HEK293 (cell line): ENCODE results near the gene NAV2.

ENCODE experiments used
- TCF7L2 ChIP-seq: IDR thresholded peaks from 2 replicates; pipeline ENCODE4 v1.6.1; 2011; ENCODE audit warnings: low read depth, mild to moderate bottlenecking, inconsistent platforms, low read length, moderate library complexity, borderline replicate concordance
- ZNF266 ChIP-seq: fragments of 450-650 bp; formaldehyde crosslinking; IDR thresholded peaks from 2 replicates; pipeline ENCODE4 v1.5.1; 2016; ENCODE audit warnings: missing biosample characterization, missing genetic modification characterization, low read depth
- ZNF274 ChIP-seq, 2 experiments: fragments of 200-500 bp in 1 of 2; fragments of 450-650 bp in 1 of 2; sonication (Bioruptor generic) in 1 of 2; formaldehyde crosslinking in 1 of 2; IDR thresholded peaks; 2 replicates each; pipeline versions ENCODE4 v1.5.1 to v1.6.1; 2014 to 2016; ENCODE audit warnings: borderline replicate concordance in 1 of 2, inconsistent platforms in 1 of 2, low read length in 1 of 2, missing biosample characterization in 1 of 2, missing genetic modification characterization in 1 of 2
- TF ChIP-seq, protein P1 (sequence below): fragments of 450-650 bp; formaldehyde crosslinking; conservative IDR thresholded peaks from 2 replicates; pipeline ENCODE4 v1.5.1; 2016; ENCODE audit warnings: low read depth, missing biosample characterization, missing genetic modification characterization

DNA sequence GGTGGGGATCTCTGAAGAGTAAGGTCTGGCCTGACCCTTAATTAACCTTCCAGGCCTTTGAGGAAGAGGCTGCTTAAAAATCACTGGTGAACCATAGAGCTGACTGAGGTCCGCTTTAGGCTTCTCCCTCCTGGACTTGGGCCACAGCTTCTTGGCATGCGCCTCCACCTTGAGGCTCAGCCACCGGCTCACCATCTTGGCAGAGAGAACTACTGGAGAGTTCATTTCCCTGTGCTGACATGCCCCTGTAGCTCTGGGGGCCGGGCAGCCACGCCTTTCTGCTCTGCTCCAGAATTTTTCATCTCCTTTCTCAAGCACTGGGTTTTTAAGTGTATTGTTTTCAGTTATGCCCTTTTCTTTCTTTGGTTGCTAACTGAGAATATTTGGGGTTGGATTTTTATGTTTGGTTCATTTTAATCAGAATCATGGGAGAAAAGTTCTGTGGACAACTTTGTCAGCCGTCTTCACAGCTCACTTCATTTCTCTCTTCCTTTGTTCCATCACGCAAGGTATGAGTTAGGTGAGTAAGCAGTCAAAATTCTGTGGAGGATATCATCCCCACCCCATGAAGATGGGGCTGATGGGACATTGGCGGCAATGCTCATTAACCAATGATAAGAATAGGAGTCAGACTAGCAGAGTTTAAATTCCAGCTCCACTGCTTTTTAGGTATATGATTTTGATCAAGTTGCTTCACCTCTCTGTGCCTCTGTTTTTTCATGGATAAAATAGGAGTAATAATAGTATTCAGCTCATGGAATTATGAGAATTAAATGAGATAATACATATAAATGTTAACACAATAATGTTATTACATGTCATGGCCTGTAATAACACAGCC is 343.7 kb downstream of the NAV2 start:
- no peak for TF ChIP-seq ZNF274 (IDR thresholded peaks at IDR 0.05; ENCODE audit: low read length)
- no peak for TF ChIP-seq ZNF274 (tag by site-specific recombination; IDR thresholded peaks at IDR 0.05; ENCODE audit: borderline replicate concordance)
- no peak for TF ChIP-seq ZNF266
- TF ChIP-seq, protein P1, sequence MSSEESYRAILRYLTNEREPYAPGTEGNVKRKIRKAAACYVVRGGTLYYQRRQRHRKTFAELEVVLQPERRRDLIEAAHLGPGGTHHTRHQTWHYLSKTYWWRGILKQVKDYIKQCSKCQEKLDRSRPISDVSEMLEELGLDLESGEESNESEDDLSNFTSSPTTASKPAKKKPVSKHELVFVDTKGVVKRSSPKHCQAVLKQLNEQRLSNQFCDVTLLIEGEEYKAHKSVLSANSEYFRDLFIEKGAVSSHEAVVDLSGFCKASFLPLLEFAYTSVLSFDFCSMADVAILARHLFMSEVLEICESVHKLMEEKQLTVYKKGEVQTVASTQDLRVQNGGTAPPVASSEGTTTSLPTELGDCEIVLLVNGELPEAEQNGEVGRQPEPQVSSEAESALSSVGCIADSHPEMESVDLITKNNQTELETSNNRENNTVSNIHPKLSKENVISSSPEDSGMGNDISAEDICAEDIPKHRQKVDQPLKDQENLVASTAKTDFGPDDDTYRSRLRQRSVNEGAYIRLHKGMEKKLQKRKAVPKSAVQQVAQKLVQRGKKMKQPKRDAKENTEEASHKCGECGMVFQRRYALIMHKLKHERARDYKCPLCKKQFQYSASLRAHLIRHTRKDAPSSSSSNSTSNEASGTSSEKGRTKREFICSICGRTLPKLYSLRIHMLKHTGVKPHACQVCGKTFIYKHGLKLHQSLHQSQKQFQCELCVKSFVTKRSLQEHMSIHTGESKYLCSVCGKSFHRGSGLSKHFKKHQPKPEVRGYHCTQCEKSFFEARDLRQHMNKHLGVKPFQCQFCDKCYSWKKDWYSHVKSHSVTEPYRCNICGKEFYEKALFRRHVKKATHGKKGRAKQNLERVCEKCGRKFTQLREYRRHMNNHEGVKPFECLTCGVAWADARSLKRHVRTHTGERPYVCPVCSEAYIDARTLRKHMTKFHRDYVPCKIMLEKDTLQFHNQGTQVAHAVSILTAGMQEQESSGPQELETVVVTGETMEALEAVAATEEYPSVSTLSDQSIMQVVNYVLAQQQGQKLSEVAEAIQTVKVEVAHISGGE = no peak
- no peak for TF ChIP-seq TCF7L2
